Kidney capillary endothelial cell (primary cell): ENCODE measurements around the gene RCL1.

Experiments
- DNase-seq: peaks from one replicate; pipeline ENCODE4 v3.0.0-alpha.2; 2018; ENCODE audit warnings: low spot score

Gene RCL1

DNA sequence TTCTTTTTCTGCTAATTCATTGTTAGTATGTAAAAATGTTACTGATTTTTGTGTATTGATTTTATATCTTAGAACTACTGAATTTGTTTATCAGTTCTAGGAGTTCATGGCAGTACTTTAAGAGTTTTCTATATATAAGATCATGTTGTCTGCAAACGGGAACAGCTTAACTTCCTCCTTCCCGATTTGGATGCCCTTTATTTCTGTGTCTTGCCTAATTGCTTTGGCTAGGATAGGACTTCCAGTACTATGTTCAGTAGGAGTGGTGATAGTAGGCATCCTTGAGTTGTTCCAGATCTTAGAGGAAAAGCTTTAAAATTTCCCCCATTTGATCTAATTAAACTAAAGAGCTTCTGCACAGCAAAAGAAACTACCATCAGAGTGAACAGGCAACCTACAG, 20.1 kb downstream of the RCL1 start:
- no peak for DNase-seq

DNA sequence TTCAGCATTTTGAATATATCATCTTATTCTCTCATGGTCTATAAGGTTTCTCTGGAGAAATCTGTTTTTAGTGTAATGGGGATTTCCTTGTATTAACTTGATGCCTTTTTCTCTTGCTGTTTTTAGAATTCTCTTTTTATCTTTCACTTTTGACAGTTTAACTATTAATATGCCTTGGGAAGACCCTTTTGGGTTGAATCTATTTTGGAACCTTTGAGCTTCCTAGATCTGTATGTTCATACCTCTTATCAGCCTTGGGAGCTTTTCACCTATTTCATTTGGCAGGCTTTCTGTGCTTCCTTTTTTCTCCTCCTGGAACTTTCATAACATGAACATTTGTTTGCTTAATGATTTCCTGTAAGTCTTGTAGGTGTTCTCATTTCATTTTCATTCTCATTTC, 22.2 kb downstream of the RCL1 start:
- DNase-seq = no peak

DNA sequence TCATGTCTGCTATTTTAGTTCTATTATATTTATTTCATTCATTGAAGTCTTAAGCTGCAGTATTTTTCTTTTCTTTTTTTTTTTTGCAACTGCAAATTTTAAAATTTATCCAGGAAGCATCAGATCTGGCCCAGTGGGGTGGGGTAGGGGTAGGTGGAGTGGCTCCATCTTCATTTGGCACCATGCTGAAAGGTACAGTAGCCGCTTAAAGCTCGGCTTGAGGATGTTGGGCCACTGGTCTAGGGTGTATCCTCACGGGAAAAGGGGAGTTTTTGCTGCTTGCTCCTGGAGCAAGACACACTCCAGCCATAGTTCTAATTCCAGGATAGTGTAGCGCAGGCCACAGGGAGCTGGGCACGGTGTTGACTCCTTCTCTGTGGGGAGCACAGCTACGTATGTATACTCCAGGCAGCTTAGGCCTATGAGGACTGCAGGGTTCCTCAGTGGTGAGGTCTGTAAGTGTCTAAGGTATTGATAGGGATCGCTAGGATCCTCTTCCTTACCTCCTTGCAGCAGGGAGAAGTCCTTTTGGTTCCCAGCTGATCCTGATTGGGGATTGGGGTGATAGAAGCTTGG, 22.7 kb downstream of the RCL1 start:
- no peak for DNase-seq

DNA sequence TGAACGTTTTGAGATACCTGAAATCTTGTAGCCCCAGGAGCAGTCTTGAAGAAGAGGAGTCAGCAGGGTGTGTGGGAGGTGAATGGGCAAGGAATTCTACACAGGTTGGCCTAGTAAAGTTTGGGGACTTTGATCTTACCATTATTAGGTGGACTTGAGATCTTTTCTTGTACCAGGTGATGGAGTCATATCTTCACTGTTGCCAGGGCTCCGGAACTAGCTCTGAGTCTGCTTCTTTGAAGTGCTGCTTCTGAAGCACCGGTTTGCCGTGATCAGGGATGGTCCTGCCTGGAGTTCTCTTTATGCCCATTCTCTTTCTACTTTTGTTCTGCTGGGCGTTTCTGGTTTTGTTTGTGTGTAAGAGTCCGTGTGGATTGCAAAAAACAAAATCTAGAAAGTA, 27.4 kb downstream of the RCL1 start:
- no peak for DNase-seq

DNA sequence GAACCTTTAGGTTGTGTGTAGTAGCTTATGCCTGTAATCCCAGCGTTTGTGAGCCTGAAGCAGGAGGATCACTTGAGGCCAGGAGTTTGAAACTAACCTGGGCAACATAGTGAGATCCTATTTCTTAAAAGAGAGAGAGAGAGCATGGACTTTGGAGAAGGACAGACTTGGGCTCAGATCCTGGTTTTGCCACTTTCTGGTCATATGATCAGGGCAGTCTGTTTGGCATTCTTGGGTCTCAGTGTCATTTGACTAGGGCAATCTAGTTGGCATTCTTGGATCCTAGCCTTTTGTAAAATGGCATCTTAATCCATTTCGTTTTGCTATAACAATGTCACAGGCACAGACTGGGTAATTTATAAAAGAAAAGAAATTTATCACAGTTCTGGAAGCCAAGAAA, 28.4 kb downstream of the RCL1 start:
- no peak for DNase-seq

DNA sequence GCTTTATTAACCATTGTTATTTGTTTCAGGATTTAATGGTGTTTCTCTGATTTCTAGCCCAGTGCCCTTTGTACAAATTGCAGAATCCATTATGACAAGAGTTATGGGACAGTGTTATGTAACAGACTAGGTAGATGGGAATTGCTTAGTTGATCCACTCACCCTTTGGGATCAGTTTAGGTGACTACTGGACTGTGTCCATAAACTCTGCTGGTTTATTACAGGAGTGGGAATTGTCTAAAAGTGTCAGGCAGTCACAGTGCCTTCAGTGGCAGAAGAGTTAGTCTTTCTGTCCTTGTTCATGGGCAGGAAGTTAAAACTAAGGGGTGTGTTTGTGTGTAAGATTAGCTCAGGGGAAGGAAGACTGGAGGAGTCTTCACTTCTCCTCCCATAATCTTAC, 29.3 kb downstream of the RCL1 start:
- DNase-seq = no peak

DNA sequence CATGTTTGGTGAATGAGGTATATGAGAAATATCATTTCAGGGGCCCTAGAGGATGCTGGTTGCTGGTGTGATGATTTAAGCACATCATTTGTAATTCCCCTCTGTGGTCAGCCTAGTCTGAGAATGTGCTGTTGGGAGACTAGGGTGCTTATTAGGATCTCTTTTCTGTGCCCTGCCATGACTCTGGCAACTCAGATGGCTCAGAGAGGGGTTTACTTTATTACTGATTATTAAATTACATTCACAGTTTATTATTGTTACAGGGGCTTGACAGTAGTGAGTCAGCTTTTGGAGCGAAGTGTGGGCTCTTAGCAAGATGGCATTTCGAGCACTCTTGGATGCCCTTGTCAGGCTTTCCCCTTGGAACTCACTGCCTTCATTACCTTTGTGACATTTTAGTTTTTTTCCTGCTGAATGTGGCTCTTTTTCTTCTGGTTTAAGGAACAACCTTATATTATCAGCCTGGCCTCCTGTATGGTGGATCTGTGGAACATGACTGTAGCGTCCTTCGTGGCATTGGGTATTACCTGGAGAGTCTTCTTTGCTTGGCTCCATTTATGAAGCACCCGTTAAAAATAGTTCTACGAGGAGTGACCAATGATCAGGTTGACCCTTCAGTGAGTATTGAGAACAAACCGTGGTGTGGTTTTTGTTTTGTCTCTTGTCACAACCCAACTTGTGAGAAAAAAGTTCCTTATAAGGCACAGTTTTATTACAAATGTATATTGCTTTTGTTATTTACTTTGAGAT, 33.8 kb downstream of the RCL1 start:
- DNase-seq = no peak

DNA sequence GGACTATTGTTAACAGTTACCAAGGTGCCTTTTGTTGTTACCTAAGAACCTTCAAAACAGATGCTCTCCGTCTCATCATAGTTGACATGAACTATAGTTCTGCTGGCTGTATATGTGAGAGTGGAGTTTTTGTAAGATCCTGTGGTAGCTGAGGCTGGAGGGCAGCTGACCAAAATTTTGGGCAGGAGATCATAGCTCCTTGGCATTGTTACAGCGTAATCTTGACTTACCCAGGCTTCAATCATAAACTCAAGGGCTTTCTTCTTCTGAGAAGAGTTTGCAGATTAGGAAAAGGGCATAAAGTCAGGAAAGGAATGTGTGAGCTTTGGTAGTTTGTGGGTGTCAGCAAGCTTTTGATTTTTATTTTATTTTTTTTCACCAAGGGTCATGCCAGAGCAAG, 34.5 kb downstream of the RCL1 start:
- no peak for DNase-seq

DNA sequence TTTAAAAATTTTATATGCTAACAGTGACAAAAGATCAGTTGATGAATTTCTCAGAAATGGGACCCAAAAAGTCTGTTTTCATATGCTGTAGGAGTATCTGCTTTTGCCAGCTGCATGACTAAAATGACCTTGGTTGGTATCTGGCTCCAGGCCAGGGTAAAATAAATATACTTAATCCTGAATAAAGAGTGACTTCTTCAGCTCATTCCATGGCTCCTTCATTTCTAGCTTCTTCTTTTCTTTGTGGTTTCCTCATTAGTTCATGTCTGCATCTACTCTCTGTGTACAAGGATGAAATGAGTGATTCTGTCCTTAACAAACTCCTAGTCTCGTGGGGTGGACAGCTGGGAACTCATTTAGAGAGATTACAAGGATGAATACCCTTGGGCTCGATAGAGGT, 36.0 kb downstream of the RCL1 start:
- no peak for DNase-seq

DNA sequence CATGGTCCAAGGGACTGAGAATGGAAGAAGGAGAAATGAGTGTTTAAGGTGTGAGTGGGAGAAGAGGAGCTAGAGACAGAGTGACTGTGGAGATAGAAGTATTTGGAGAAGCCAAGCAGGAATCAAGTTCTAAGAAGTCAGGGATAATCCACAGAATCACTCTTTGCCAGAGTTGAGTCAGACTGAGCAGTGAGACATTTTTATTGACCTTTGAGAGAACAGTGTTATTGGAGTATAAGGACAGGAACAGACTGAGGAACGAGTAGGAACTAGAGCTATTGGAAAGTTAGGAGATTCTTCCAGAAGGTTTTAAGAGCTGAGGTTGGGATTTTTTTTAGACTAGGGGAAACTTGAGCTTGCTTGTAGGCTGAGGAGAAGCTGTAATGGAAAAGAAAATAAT, 37.2 kb downstream of the RCL1 start:
- no peak for DNase-seq

DNA sequence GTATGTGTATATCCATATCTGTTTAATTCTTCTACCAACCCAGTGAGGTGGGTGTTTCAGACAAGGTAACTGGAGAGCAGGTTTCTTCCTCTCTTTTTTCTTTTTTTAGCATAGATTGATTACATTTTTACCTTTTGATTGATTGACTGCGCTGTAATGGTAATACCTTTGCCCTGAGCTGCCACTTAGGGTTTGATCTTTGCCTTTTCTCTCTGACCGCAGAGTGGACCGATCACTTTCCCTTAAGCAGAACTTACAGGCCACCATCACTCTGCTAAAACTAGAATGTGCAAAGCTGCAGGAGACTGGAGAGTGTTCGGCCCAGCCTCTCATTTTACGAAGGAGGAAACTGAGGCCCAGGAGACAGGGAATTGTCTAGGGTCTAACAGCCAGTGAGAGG, 38.0 kb downstream of the RCL1 start:
- DNase-seq = no peak

DNA sequence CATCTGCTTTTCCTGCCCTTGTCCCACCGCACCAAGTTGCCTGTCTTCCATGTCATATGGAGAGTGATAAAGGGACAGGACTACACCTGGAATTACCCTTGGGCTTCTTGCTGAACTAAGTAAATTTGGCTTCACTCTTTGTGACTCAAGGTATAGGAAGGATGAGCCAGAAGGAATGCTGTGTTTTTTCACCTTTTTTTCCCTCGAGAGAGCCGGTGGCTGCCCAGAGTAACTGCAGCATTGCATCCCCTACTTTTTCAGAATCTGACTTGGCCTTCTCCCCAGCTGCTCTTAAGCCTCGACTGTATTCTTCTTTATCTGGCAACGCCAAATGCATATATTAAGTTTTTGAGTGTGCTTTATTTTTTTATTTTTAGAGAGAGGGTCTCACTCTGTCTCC, 38.4 kb downstream of the RCL1 start:
- DNase-seq = no peak

DNA sequence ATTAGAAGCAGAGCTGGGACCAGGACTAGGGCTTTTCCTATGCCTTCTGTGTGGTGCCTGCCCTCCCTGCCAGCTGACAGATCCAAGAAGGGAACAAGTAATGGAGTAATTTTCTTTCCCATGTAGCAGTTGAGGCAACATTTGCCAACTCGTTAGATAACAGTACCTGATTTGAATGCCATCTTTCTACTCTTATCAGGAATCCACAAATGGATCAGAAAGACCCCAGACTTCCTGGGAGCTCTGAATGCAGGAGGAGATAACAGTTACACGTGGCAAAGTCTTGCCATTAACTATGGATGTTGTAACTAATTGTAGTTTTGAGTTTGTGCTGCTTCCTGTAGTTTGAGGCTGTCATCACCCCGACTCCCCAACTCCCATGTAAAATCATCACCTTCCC, 39.2 kb downstream of the RCL1 start:
- no peak for DNase-seq

DNA sequence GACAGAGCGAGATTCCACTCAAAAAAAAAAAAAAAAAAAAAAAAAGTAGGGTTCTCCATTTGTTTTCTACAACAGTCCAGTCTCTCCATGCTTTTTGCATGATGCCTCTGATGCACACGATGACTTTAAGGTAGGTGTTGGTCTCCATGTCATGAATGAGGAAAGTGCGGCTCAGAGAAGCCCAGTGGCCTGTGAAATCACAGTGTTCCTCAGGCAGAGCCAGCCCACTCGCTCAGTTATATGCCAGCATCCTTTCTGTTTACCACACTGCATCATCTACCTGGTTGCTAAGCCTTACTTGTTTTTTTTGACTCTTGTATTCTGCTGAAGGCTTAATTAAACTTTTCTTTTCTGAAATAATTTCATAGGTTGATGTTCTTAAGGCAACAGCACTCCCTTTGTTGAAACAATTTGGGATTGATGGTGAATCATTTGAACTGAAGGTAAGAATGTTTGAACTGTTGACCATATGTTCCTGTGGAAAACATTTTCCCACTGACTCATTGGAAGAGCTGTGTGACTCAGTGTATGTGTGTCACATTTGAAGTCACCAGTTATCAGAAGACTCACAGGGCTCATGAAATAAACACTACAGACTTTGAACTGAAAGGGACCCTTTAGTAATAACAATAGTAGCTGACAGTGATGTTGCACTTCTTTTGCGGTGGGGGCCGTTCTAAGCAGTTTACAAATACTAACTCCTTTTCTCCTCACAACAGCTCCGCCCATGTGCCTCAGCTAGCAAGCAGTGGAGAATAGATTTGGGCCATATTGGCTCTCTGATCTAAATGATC, 40.2 kb downstream of the RCL1 start:
- peak; percentile 98 for DNase-seq

DNA sequence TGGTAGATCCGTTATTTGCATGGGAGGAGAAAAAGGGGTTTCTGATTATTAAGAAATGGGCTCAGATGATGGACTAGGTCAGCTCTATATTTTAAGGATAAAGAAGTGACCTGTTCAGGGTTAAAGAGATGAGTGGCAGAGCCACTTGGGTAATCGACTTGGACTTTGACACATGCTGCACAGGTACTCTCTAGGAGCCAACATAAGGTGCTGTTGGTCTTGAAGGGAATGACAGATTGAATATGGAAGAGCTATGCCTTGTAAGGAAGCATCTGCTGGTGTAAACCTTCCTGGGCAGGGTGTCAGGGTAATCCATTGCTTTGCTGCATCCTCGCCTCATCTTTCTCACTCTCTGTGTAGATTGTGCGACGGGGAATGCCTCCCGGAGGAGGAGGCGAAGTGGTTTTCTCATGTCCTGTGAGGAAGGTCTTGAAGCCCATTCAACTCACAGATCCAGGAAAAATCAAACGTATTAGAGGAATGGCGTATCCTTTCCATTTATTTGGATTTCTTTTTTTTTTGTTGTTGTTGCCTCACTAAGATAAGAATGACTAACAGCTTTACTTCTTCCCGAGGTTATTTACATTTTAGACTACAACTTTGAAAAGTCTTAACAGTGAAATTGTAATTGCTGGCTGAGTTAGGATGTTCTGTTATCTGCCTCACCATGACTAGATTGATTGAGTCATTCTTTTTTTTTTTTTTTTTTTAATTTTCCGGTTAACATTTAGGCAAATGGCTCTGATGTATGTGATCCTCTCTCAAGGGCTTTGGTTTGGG, 41.2 kb downstream of the RCL1 start:
- DNase-seq = no peak

DNA sequence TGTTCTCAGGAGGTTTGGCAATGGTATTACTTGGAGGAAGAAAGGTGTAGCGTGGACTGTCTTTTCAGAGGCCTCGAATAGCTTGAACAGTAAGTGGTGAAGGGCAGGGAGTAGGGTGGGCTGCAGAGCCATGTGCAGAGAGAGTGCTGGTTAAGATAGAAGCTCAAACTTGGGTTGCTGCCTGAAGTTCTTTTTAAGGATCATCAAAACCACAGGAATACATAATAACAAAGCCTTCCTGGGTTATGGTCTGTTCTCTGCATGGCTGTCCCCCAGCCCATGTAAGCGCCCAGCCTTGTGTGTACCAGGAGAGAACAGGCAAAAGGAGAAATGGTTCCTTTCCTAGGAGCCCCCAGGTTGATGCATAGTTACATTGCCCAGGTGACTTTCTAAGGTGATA, 43.9 kb downstream of the RCL1 start:
- no peak for DNase-seq

DNA sequence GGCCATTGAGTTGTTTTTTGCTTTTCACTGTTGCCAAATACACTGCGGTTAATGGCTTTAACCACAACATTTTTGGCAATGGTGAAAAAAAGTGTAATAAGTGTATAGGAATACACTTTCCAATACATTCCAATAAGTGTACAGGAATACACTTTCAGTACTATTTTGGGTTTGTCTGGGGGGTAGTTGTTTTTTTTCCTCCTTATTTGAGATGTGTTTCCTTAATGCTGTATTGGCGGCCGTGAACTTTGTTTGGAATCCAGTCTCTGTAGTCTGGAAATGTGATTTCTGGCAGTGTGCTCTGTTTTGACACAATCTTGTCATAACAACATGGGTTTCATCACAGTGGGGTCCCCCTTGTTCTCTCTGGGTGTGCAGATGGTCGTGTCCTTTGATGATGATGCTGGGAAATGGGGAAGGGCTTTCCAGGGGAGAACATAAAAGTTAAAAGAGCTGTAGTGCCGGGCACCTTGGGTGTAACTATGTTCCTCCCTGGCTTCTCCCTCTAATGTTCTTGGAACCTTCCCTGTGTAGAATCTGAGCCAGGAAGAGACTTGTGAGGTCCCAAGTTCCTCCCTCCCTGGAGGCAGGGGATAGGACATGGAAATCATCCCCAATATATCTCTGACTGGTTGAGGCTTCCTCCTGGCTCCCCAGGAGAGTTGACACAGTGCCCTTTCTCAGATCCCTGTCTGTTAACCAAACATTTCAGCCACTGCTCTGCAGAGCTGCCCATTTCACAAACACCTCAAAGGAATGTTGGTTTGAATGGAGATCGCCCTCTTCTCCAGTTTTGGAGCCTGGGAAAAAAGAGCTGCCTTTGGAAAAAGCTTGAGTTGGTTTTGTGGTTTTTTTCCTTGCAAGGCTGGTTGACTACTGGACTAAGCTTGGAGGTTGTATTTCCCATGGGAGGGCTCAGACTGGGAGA, 44.8 kb downstream of the RCL1 start:
- no peak for DNase-seq

DNA sequence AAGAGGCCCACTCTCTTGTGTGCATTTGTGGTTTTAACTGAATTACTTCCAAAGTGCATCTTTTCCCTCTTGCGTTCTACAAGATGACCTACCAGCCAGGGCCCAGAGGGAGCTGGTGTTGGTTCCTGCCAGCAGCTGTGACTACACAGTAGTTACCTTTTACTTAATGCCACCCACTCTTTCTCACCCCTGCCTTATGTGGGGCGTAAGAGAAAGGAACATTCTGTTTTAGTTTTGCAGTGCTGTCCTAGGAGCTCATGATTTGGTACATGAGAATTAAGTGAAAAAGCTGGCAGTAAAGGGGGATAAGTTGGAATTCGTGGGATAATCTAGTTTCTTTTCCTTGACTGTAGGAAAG, 45.4 kb downstream of the RCL1 start:
- DNase-seq = no peak

DNA sequence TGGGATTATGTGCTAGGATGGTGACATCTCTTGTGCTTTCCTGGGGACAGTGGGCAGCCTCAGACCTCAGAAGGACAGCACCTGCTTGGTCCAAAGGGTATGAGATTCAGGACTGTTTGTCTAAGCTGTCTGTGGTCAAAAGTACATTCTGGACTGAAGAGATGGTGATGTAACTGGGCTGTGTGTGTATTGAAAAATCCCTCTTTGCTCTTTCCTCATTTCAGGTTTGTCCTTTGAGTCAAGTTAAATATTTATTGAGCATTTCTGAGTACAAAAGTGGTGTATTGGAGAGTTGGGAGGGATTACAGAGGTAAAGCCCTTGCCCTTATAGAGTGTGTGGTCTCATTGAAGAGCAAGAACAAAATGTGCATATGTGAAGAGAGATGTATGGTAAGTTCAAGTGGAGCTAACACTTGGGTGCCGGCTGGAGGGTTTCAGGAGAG, 46.7 kb downstream of the RCL1 start:
- DNase-seq = no peak

DNA sequence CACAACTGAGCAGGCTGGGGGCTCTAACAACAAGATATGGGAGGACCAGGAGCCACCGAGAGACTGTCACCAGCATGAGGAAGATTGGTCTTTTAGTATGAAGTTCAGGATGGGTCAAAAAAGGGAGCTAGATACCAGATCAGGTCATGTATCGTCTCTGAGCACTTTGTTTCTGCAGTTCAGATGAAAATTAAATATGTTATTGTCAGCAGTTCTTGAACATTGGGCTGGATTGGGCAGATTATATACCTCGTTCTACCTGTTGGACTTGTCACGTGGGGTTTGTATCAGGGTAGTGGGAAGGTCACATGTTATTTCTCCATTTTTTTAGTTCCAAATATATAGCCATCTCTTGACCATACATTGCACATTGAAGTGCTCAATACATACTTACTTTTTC, 47.3 kb downstream of the RCL1 start:
- no peak for DNase-seq

DNA sequence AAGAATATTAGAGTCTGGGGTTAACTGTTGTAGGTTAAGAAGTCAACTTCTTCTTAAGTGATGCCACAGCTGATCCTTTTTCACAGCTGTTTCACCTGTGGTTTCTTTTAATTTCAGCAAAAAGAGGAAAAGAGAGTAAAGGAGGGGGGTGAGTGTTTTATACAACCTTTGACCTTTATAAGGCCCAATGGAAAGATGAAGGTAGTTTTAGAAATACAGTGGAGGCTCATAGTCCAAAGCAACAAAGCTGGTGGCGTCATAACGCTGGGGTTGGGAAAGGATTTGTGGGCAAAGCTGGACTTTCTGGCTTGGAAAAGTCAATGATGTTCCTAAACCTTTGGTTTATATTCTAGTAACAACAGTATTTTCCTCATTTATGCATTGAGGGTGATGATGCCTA, 49.5 kb downstream of the RCL1 start:
- no peak for DNase-seq

DNA sequence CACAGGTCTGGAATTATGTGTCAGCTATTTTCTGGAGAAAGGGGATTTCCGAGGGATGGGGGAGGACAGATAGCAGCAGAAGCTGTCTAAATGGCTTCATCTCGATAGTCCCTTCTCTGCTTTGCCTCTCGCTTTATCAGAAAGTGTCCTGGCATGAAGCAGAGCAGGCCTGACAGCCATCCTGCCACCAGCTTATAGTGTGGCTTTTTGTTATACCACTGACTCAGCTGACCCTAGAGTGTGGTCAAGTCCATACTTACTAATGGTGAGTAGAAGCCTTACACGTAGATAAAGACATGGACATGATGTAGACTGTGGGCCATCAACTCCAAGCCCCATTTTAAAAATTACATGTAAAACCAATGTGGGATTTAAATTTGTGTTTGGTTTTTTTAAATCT, 50.0 kb downstream of the RCL1 start:
- DNase-seq = no peak
